Measurements from ENCODE around the gene IL12RB2.

DNA sequence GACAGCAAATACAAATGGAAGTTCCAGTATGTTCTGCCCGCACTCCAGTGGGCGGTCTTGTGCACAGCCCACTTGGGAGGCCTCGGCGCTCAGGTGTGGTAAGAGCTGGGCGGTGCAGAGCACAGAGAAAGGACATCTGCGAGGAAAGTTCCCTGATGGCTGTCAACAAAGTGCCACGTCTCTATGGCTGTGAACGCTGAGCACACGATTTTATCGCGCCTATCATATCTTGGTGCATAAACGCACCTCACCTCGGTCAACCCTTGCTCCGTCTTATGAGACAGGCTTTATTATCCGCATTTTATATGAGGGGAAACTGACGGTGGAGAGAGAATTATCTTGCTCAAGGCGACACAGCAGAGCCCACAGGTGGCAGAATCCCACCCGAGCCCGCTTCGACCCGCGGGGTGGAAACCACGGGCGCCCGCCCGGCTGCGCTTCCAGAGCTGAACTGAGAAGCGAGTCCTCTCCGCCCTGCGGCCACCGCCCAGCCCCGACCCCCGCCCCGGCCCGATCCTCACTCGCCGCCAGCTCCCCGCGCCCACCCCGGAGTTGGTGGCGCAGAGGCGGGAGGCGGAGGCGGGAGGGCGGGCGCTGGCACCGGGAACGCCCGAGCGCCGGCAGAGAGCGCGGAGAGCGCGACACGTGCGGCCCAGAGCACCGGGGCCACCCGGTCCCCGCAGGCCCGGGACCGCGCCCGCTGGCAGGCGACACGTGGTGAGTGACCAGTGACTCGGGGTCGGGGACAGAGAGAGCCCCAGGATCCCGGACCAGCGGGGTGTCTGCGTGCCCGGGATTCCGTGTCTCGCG, at the start of gene IL12RB2:
- no peak for TF ChIP-seq U2AF1 (optimal IDR thresholded peaks at IDR 0.05; ENCODE audit: low read depth, low read length)
- TF ChIP-seq RAD21 (CRISPR knock-in tag; IDR thresholded peaks at IDR 0.05) = no peak
- TF ChIP-seq ZNF274 (CRISPR knock-in tag; IDR thresholded peaks at IDR 0.05) = no peak
- TF ChIP-seq, protein P1, sequence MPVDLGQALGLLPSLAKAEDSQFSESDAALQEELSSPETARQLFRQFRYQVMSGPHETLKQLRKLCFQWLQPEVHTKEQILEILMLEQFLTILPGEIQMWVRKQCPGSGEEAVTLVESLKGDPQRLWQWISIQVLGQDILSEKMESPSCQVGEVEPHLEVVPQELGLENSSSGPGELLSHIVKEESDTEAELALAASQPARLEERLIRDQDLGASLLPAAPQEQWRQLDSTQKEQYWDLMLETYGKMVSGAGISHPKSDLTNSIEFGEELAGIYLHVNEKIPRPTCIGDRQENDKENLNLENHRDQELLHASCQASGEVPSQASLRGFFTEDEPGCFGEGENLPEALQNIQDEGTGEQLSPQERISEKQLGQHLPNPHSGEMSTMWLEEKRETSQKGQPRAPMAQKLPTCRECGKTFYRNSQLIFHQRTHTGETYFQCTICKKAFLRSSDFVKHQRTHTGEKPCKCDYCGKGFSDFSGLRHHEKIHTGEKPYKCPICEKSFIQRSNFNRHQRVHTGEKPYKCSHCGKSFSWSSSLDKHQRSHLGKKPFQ (CRISPR knock-in tag; IDR thresholded peaks at IDR 0.05; ENCODE audit: insufficient replicate concordance) = no peak
- no peak for TF ChIP-seq SRSF1 (optimal IDR thresholded peaks at IDR 0.05; ENCODE audit: low read depth, low read length)
- TF ChIP-seq ZSCAN20 (CRISPR knock-in tag; IDR thresholded peaks at IDR 0.05; ENCODE audit: borderline replicate concordance) = no peak
- TF ChIP-seq JUNB (CRISPR knock-in tag; IDR thresholded peaks at IDR 0.05; ENCODE audit: borderline replicate concordance) = no peak
- TF ChIP-seq, protein P2, sequence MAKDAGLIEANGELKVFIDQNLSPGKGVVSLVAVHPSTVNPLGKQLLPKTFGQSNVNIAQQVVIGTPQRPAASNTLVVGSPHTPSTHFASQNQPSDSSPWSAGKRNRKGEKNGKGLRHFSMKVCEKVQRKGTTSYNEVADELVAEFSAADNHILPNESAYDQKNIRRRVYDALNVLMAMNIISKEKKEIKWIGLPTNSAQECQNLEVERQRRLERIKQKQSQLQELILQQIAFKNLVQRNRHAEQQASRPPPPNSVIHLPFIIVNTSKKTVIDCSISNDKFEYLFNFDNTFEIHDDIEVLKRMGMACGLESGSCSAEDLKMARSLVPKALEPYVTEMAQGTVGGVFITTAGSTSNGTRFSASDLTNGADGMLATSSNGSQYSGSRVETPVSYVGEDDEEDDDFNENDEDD (CRISPR knock-in tag; IDR thresholded peaks at IDR 0.05; ENCODE audit: borderline replicate concordance) = no peak
- TF ChIP-seq MED8 (CRISPR knock-in tag; IDR thresholded peaks at IDR 0.05; ENCODE audit: insufficient replicate concordance) = no peak
- no peak for TF ChIP-seq ARHGAP35 (CRISPR knock-in tag; IDR thresholded peaks at IDR 0.05; ENCODE audit: borderline replicate concordance)
- TF ChIP-seq ZNF549 (CRISPR knock-in tag; IDR thresholded peaks at IDR 0.05) = no peak
- TF ChIP-seq, protein P3, sequence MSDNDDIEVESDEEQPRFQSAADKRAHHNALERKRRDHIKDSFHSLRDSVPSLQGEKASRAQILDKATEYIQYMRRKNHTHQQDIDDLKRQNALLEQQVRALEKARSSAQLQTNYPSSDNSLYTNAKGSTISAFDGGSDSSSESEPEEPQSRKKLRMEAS (IDR thresholded peaks at IDR 0.05) = no peak
- no peak for TF ChIP-seq TCF7 (IDR thresholded peaks at IDR 0.05; ENCODE audit: low read depth)
- no peak for TF ChIP-seq POLR2AphosphoS5 (IDR thresholded peaks at IDR 0.05; ENCODE audit: low read depth, low read length)
